ENCODE data around the gene RAP1GAP. TPM values are rescaled to one million over a fixed set of nuclear protein-coding genes. Genes with fewer than 3 reads are reported as not detected.

RAP1GAP gene
- total RNA-seq, 8 experiments from 2014 or later, result 0.31 to 22.8 (median 11.3) TPM

DNA sequence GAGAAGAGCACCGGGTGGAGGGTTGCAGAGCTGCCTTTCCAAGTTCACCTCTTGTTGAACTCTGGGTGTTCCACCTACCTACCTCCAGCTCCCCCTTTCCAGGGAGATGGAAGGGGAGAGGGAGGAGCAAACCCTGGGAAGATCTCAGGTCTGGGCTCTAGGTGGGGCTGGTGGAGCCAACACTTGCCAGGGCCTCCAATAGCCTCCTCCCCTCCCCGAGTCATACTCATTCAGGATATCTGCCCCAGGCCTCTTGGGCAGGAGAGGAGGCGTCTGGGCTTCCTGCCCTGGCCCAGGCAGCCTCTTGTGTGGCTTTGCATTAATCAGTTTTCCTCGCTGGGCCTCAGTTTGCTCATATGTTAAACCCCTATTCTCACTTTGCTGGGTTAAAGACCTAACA, 13.4 kb downstream of the RAP1GAP start:
- peaks cover 12 to 43% of the 10 kb centered on the region in 2 donors for H3K4me1 ChIP-seq (replicated peaks in 1 of 2)
- ATAC-seq (replicated peaks in 6 of 8), result no peak
- H3K4me3 ChIP-seq, result no peak overlapping the region
- 0 to 61% (median 39%) methylated on average over 1 to 3 of the region's 4 CpGs; no CpG with 5 or more reads in 6 of the 10 experiments for WGBS, 10 experiments
- in situ Hi-C loops (cut with MboI; ENCODE audit: low pct_unique_long_range_greater_than_20kb in 2 of 9, low sequenced_read_pairs in 9 of 9, unreplicated experiment in 9 of 9), result loop anchor here in 2 of 9 experiments (10.0 to 25.0 kb wide), 3 partner anchors 143 to 418 kb away; partner anchors contain the start of gene ALPL (in 2 of the 2)
- H3K27ac ChIP-seq, result no peak overlapping the region

DNA sequence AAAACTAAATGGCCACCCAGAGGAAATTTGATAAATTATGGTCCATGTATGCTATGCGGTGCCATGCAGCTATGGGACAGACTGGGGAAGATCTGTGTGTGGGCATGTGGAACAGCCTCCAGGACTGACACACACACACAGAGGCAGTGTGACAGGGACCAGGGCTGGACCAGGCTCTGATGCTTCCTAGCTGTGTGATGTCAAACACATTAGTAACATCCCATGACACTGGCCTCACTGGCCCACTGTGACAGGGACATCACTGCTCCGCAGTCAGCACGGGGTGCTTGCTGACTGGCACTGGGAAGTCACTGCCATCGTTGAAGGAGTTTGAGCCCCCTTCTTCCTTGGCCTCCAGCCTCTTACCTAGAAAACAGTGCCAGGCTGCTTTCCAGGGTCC, 13.9 kb downstream of the RAP1GAP start:
- WGBS, 10 experiments, result 80 to 100% (median 95%) methylated on average over 1 to 4 of the region's 4 CpGs; no CpG with 5 or more reads in 3 of the 10 experiments

DNA sequence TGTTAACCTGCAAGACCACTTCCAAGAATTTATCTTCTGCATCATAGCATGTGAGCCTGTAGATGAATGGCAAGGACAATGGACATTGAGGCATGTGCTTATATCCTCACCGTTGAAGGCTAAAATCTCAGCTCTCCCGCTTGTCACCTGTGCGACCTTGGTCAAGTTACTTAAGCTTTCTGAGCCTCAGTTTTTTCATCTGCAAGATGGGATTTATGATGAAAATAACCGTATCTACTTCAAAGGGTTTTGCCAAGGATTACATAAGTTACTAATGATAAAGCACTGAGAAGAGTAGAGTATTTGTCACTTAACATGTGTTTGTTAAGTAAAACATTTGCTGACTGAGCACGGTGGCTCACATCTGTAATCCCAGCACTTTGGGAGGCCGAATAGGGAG, 14.9 kb downstream of the RAP1GAP start:
- WGBS, 10 experiments, result 48 to 100% (median 86%) methylated on average over 1 to 6 of the region's 6 CpGs; no CpG with 5 or more reads in 2 of the 10 experiments
- no peak overlapping the region for H3K4me3 ChIP-seq
- no peak for ATAC-seq (replicated peaks in 6 of 8)
- peaks cover 19 to 53% of the 10 kb centered on the region in 2 donors for H3K4me1 ChIP-seq (replicated peaks in 1 of 2)
- in situ Hi-C loops (cut with MboI; ENCODE audit: low pct_unique_long_range_greater_than_20kb in 2 of 9, low sequenced_read_pairs in 9 of 9, unreplicated experiment in 9 of 9), result loop anchor here in 2 of 9 experiments (10.0 to 25.0 kb wide), 3 partner anchors 142 to 417 kb away; partner anchors contain the start of gene ALPL (in 2 of the 2)
- H3K27ac ChIP-seq, result no peak overlapping the region

More for the DNA sequence above, 13.9 kb downstream of the RAP1GAP start:
- Histone ChIP-seq H3K27ac (no peak overlapping the region), H3K4me3 (no peak overlapping the region), H3K4me1 (replicated peaks in 1 of 2) (peaks cover 17 to 48% of the 10 kb centered on the region in 2 donors)
- ATAC-seq (replicated peaks in 6 of 8), result peak in 1 of 8 experiments; percentile 28
- in situ Hi-C loops (cut with MboI; ENCODE audit: low pct_unique_long_range_greater_than_20kb in 2 of 9, low sequenced_read_pairs in 9 of 9, unreplicated experiment in 9 of 9), result loop anchor here in 2 of 9 experiments (10.0 to 25.0 kb wide), 3 partner anchors 143 to 418 kb away; partner anchors contain the start of gene ALPL (in 2 of the 2)

GRCh38 chr1:21653744-21654100, 15.4 kb downstream of the RAP1GAP start:
- Histone ChIP-seq H3K4me1 (replicated peaks in 1 of 2) (peaks cover 17 to 53% of the 10 kb centered on the region in 2 donors), H3K4me3 (no peak overlapping the region), H3K27ac (no peak overlapping the region)
- in situ Hi-C loops (cut with MboI; ENCODE audit: low pct_unique_long_range_greater_than_20kb in 2 of 9, low sequenced_read_pairs in 9 of 9, unreplicated experiment in 9 of 9), result loop anchor here in 2 of 9 experiments (10.0 to 25.0 kb wide), 3 partner anchors 141 to 416 kb away; partner anchors contain the start of gene ALPL (in 2 of the 2)
- WGBS, 10 experiments, result 0 to 74% methylated on average over 1 to 3 of the region's 6 CpGs; no CpG with 5 or more reads in 8 of the 10 experiments
- ATAC-seq (replicated peaks in 6 of 8), result no peak

DNA sequence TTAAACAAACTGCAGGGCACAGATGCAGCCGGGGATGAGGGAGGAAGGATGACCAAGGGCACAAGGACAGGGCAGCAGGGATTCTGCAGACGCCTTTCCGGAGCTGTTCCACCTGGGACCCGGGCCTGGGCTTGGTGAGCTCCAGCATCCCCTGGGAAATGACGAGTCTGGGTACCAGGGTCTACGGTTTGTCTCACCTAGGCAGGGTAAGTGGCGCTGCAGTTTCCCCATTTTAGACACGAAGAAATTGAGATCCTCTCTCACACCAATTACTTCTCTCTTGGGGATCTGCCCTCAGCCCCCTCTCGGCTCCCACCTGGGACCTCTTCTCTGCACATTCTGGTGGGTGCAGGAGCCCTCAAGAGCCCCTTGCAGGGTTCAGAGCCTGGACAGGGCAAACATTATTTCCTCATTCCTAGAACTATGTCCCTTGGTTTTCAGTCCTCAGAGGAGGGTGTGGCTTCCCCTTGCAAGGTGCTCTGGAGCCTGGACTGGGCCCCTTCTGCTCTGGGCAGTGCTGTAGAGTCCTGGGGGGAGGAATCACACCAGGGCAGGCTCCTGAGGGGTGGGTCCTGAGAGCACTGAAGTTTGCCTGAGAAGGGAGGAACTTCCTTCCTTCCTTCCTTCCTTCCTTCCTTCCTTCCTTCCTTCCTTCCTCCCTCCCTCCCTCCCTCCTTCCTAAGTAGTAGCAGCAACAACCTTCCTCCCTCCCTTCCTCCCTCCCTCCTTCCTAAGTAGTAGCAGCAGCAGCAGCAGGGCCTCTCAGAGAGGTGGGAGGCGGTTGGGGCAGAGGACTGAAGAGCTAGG, 16.0 kb downstream of the RAP1GAP start:
- in situ Hi-C loops (cut with MboI; ENCODE audit: low pct_unique_long_range_greater_than_20kb in 2 of 9, low sequenced_read_pairs in 9 of 9, unreplicated experiment in 9 of 9), result loop anchor here in 2 of 9 experiments (10.0 to 25.0 kb wide), 3 partner anchors 141 to 416 kb away; partner anchors contain the start of gene ALPL (in 2 of the 2)
- 60 to 100% (median 70%) methylated on average over 1 to 8 of the region's 10 CpGs; no CpG with 5 or more reads in 5 of the 10 experiments for WGBS, 10 experiments
- Histone ChIP-seq H3K4me3 (no peak overlapping the region), H3K4me1 (replicated peaks in 1 of 2) (peaks cover 12 to 53% of the 10 kb centered on the region in 2 donors), H3K27ac (peak overlapping the region in 1 of 2 donors; percentile 59)
- no peak for ATAC-seq (replicated peaks in 6 of 8)

DNA sequence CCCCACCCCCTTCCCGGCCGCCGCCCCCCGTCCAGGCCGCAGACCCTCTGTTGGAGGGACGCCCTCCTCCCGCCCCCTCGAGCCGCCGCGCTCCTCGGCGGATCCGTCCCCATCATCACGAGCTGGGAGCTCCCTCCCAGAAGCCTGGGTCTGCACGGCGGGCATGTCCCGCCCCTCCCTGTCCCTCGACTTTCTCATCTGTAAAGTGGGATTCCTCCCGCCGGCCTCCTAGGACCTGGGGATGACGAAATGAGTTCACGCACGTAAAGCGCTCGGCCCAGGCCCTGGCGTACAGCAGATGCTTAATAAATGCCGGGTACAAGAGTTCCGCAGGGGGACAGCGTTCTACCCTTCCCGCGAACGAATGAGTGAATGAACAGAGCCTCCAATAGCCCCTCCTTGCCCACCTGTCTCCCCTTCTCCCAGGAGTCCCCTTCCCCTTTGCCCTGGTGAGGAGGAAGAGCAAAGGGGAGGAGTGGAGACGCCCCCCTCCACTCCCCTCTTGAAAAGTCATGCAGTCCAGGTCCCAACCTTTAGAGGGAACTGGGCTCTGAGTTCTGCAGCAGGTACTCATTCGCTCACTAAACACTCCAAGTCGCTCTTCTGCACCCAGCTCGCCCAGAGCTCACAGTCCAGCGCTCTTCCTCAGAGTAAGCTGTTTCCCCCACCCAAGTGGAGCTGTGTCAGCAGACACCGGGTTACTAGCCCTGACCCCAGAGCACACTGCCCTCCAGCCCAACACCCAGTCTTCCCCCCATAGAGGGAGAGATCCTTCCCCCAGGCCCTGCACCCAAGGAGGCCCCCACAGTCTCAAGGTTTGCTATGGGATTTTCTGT, 16.8 kb downstream of the RAP1GAP start:
- WGBS, 10 experiments, result 28 to 80% (median 45%) methylated on average over 1 to 15 of the region's 39 CpGs; no CpG with 5 or more reads in 5 of the 10 experiments
- H3K4me3 ChIP-seq, result peak overlapping the region; percentile 26 to 43 (median 39)
- peak in 2 of 8 experiments; percentile 6 to 9 for ATAC-seq (replicated peaks in 6 of 8)
- in situ Hi-C loops (cut with MboI; ENCODE audit: low pct_unique_long_range_greater_than_20kb in 2 of 9, low sequenced_read_pairs in 9 of 9, unreplicated experiment in 9 of 9), result loop anchor here in 2 of 9 experiments (10.0 to 25.0 kb wide), 3 partner anchors 140 to 415 kb away; partner anchors contain the start of gene ALPL (in 2 of the 2)
- H3K4me1 ChIP-seq (replicated peaks in 1 of 2), result peaks cover 16 to 60% of the 10 kb centered on the region in 2 donors
- H3K27ac ChIP-seq, result peak overlapping the region in 1 of 2 donors; percentile 59

DNA sequence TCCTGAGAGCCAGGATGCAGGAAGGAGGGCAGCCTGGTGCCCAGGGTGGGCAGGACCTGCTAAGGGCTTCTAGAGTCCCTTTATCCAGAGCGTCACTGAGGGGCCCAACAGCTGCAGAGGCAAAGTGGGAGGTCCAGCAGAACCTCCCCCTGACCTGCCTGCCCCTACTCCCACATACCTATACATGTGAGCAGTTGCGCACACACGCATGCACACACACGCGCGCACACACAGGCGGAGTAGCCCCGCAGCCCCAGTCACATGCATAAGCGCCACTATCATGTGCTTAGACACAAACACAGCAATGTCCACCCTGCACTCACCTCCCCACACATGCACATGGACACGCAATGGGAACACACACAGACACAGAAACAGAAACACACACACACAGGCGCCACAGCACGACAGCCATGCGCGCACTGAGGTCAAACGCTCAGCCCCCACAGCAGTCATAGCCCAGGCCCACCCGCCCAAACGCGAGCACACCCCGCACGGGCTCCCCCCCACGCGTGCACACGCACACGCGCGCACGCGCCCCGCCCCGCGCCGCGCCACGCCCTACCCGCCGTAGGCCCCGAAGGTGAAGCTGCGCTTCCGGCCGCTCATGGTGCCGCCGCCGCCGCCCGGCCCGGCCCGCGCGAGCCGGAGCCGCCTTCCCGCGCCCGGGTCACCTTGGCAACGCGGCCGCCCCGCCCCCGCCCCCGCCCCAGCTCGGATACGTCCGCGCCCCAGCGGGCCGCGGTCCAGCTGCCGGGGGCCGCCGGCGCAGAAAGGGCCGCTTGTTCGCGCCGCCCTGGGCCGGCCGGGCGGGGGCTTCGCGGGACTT, 17.7 kb downstream of the RAP1GAP start:
- Histone ChIP-seq H3K4me1 (replicated peaks in 1 of 2) (peaks cover 16 to 56% of the 10 kb centered on the region in 2 donors), H3K27ac (peak overlapping the region in 1 of 2 donors; percentile 59), H3K4me3 (peak overlapping the region; percentile 26 to 43 (median 39))
- in situ Hi-C loops (cut with MboI; ENCODE audit: low pct_unique_long_range_greater_than_20kb in 2 of 9, low sequenced_read_pairs in 9 of 9, unreplicated experiment in 9 of 9), result loop anchor here in 2 of 9 experiments (10.0 to 25.0 kb wide), 3 partner anchors 139 to 414 kb away; partner anchors contain the start of gene ALPL (in 2 of the 2)
- peak; percentile 71 to 87 (median 76) for ATAC-seq (replicated peaks in 6 of 8)
- WGBS, 10 experiments, result 0 to 39% (median 34%) methylated on average over 1 to 11 of the region's 80 CpGs; no CpG with 5 or more reads in 6 of the 10 experiments

DNA sequence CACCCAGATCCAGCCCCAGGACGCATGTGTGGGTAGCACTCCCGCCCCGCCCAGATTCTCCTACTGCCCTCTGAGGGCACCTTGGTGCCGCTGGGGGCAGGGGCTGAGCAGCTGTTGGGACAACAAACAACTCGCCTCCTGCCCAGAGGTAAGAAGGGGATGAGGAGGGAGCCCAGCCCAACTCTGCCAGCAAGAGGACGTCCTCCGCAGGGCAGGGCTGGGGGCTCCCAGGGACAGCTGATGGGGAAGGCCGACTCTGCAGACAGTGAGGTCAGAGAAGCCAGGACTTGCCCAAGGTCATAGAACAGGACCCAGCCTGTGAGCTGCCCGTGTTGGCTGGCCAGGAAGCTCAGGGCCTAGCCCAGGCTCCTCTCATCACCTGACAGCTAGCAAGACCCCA, 18.8 kb downstream of the RAP1GAP start:
- no peak for ATAC-seq (replicated peaks in 6 of 8)
- 53 to 90% (median 72%) methylated on average over 2 to 4 of the region's 9 CpGs; no CpG with 5 or more reads in 6 of the 10 experiments for WGBS, 10 experiments

GRCh38 chr1:21649315-21649714, 19.8 kb downstream of the RAP1GAP start:
- no peak for ATAC-seq (replicated peaks in 6 of 8)
- peaks cover 16 to 45% of the 10 kb centered on the region in 2 donors for H3K4me1 ChIP-seq (replicated peaks in 1 of 2)
- 0 to 100% (median 38%) methylated on average over 1 to 2 of the region's 2 CpGs; no CpG with 5 or more reads in 4 of the 10 experiments for WGBS, 10 experiments
- no peak overlapping the region for H3K27ac ChIP-seq
- no peak overlapping the region for H3K4me3 ChIP-seq
- in situ Hi-C loops (cut with MboI; ENCODE audit: low pct_unique_long_range_greater_than_20kb in 2 of 9, low sequenced_read_pairs in 9 of 9, unreplicated experiment in 9 of 9), result loop anchor here in 1 of 9 experiments (25.0 kb wide), 1 partner anchor 412 kb away; no protein-coding TSS in a partner anchor

More for the DNA sequence above, 18.8 kb downstream of the RAP1GAP start:
- Histone ChIP-seq H3K27ac (peak overlapping the region in 1 of 2 donors; percentile 59), H3K4me1 (replicated peaks in 1 of 2) (peaks cover 16 to 46% of the 10 kb centered on the region in 2 donors), H3K4me3 (no peak overlapping the region)
- in situ Hi-C loops (cut with MboI; ENCODE audit: low pct_unique_long_range_greater_than_20kb in 2 of 9, low sequenced_read_pairs in 9 of 9, unreplicated experiment in 9 of 9), result loop anchor here in 2 of 9 experiments (10.0 to 25.0 kb wide), 3 partner anchors 138 to 413 kb away; partner anchors contain the start of gene ALPL (in 2 of the 2)

- Histone ChIP-seq H3K4me1 (replicated peaks in 1 of 2) (peaks cover 16 to 45% of the 10 kb centered on the region in 2 donors), H3K4me3 (no peak overlapping the region), H3K27ac (no peak overlapping the region)
- no peak for ATAC-seq (replicated peaks in 6 of 8)
- in situ Hi-C loops (cut with MboI; ENCODE audit: low pct_unique_long_range_greater_than_20kb in 2 of 9, low sequenced_read_pairs in 9 of 9, unreplicated experiment in 9 of 9), result loop anchor here in 1 of 9 experiments (25.0 kb wide), 1 partner anchor 411 kb away; no protein-coding TSS in a partner anchor
- 57 to 100% (median 61%) methylated on average over 1 to 7 of the region's 10 CpGs; no CpG with 5 or more reads in 7 of the 10 experiments for WGBS, 10 experiments
These were observed 20.4 kb downstream of the RAP1GAP start for GRCh38 chr1:21648791-21649190.

- Histone ChIP-seq H3K4me1 (replicated peaks in 1 of 2) (peaks cover 16 to 40% of the 10 kb centered on the region in 2 donors), H3K27ac (no peak overlapping the region), H3K4me3 (no peak overlapping the region)
- 0 to 100% (median 49%) methylated on average over 1 to 3 of the region's 4 CpGs; no CpG with 5 or more reads in 2 of the 10 experiments for WGBS, 10 experiments
- in situ Hi-C loops (cut with MboI; ENCODE audit: low pct_unique_long_range_greater_than_20kb in 2 of 9, low sequenced_read_pairs in 9 of 9, unreplicated experiment in 9 of 9), result loop anchor here in 1 of 9 experiments (25.0 kb wide), 1 partner anchor 411 kb away; no protein-coding TSS in a partner anchor
- no peak for ATAC-seq (replicated peaks in 6 of 8)
These were observed 20.8 kb downstream of the RAP1GAP start for GRCh38 chr1:21648352-21648730.
